PFSK-1 (cell line): ENCODE measurements around the gene IDUA.

Experiments used
- POLR2AphosphoS5 ChIP-seq: IDR thresholded peaks from 2 replicates; pipeline ENCODE4 v1.6.1; 2012; ENCODE audit warnings: low read depth, mild to moderate bottlenecking, control low read depth, low read length, moderate library complexity
- SIN3A ChIP-seq: IDR thresholded peaks from 2 replicates; pipeline ENCODE4 v1.6.1; 2012; ENCODE audit warnings: mild to moderate bottlenecking, low read length, moderate library complexity, borderline replicate concordance; ENCODE audit not compliant: insufficient read depth
- TAF1 ChIP-seq: IDR thresholded peaks from 2 replicates; pipeline ENCODE4 v1.6.1; 2012; ENCODE audit warnings: low read length, control low read depth, borderline replicate concordance; ENCODE audit not compliant: insufficient read depth
- TF ChIP-seq, protein P1 (sequence below), 2 experiments: IDR thresholded peaks; 2 replicates each; pipeline versions ENCODE4 v1.6.1 to v1.8.0; 2011 to 2012; ENCODE audit warnings: low read depth in 2 of 2, low read length in 2 of 2, control low read depth in 1 of 2, inconsistent platforms in 1 of 2, mild to moderate bottlenecking in 1 of 2, moderate library complexity in 1 of 2; ENCODE audit not compliant: insufficient read depth in 1 of 2

DNA sequence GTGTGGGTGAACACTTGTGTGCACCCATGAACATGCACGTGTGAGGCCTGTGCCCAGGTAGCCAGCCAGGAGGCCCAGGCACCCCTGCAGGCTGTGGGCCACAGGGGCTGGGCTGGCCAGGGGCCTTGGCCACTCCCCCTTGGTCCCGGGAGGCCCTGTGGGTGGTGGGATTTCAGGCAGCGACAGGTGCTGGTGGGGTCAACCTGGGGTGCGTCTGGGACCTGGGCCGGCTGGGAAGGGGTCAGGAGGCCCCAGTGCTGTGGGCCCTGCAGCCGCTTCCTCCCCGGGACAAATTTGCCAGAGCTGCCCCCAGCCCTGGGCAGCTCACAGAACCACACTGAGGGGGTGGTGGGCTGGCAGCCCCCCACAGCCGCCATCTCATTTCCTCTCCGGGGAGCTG, 32.5 kb downstream of the IDUA start:
- no peak for TF ChIP-seq TAF1
- TF ChIP-seq POLR2AphosphoS5, result no peak
- TF ChIP-seq, protein P1, sequence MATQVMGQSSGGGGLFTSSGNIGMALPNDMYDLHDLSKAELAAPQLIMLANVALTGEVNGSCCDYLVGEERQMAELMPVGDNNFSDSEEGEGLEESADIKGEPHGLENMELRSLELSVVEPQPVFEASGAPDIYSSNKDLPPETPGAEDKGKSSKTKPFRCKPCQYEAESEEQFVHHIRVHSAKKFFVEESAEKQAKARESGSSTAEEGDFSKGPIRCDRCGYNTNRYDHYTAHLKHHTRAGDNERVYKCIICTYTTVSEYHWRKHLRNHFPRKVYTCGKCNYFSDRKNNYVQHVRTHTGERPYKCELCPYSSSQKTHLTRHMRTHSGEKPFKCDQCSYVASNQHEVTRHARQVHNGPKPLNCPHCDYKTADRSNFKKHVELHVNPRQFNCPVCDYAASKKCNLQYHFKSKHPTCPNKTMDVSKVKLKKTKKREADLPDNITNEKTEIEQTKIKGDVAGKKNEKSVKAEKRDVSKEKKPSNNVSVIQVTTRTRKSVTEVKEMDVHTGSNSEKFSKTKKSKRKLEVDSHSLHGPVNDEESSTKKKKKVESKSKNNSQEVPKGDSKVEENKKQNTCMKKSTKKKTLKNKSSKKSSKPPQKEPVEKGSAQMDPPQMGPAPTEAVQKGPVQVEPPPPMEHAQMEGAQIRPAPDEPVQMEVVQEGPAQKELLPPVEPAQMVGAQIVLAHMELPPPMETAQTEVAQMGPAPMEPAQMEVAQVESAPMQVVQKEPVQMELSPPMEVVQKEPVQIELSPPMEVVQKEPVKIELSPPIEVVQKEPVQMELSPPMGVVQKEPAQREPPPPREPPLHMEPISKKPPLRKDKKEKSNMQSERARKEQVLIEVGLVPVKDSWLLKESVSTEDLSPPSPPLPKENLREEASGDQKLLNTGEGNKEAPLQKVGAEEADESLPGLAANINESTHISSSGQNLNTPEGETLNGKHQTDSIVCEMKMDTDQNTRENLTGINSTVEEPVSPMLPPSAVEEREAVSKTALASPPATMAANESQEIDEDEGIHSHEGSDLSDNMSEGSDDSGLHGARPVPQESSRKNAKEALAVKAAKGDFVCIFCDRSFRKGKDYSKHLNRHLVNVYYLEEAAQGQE (IDR thresholded peaks at IDR 0.05; ENCODE audit: insufficient read depth in 1 of 2, low read depth in 2 of 2, low read length in 2 of 2), result no peak
- TF ChIP-seq SIN3A, result no peak
